Stimulated activated CD8-positive, alpha-beta memory T cell treated with anti-CD3 and anti-CD28 coated beads, Interleukin-12 subunit alpha, Interleukin-12 subunit beta, amount 100 ng/mL, for 4 hours (primary cell): ENCODE measurements around the gene MAVS.

ENCODE experiments used
- DNase-seq: peaks from one replicate; pipeline ENCODE4 v3.0.0-alpha.2; 2020; ENCODE audit warnings: low read depth

Gene MAVS

DNA sequence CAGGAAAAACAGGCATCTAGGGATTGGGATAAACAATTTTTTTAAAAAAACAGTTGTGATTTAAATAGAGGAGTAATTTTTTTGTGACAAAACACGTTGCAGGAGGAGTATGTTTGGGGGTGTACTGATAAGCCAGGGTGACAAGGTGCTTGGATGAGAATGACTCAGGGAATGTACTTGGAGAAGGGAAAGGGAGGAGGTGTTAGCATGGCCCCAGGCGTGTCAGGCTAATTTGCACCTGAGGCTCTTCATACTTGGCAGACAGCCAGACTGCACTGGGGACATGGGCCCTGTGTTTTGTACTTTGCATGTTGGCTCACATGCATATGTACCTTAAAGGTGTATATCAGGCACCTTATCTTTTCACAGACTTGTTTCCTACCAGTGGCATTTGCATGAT, 65.3 kb downstream of the MAVS start:
- no peak for DNase-seq

GRCh38 chr20:3914446-3914845, 67.8 kb downstream of the MAVS start:
- no peak for DNase-seq

DNA sequence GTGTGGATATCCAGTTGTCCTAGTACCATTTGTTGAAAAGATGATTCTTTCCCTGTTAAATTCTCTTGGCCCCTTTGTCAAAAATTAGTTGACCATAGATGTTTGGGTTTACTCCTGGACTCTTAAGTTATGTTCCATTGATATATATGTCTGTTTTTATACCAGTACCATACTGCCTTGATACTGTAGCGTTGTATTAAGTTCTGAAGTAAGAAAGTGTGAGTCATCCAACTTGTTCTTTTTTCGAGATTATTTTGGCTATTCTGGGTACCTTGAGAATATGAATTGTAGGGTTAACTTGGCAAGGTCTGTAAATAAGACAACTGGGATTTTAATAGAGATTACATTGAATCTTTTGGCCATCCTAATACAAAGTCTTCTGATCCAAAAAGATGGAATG, 69.1 kb downstream of the MAVS start:
- DNase-seq: no peak

DNA sequence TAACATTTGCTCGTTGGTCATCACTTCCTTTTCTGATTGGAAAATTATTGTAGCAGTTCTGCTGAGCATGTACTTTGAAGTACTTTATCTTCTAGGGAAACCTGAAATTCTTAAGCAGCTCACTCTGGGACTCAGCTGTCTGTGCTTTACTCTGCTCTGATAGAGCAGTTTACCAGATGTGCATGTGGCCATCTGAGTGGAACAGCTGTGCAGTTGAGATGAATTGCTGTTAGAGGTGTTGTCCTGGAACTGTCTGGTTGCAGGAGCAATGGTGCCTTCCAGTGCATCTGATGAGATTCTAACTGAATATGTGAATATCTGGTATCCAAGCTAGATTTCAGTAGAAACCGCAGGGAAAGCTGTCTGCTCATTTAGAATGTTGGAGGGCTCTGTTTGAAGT, 69.7 kb downstream of the MAVS start:
- no peak for DNase-seq

GRCh38 chr20:3919352-3919751, 72.7 kb downstream of the MAVS start:
- no peak for DNase-seq

DNA sequence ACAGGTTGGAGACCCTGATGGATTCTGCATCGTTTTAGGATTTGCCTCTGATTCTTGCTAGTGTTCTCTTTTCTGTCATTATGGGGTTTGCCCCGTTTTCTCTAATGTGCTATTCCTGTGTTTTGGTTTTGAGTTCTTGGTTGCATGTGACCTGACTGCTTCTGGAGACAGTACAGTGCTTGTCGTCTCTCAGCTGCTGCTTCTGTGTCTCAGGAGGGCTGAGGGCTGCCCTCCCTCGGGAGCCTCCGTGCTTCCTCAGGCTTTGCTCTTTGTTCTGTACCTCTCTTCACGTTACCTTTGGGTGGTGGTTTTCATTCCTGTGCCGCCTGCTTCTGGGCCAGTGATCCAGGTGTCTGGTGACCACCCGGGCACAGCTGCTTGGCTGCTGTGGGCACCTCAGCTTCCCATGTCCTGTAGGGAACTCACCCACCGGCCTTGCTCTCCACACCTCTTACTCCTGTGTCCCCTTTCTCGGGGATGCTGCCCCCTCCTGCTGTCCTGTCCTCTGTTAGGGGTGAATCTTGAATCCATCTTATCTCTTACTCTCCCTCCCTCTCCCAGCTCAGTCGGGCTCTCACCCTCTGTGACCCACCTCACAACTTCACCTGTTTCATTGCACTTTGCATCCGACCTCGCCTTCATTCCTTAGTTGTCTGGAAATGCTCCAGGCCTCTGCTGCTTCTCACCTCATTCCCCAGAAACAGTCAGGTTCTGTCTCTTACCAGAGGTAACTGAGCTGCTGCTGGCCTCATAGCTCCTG, 75.8 kb downstream of the MAVS start:
- DNase-seq: no peak

GRCh38 chr20:3922983-3923339, 76.3 kb downstream of the MAVS start:
- no peak for DNase-seq

DNA sequence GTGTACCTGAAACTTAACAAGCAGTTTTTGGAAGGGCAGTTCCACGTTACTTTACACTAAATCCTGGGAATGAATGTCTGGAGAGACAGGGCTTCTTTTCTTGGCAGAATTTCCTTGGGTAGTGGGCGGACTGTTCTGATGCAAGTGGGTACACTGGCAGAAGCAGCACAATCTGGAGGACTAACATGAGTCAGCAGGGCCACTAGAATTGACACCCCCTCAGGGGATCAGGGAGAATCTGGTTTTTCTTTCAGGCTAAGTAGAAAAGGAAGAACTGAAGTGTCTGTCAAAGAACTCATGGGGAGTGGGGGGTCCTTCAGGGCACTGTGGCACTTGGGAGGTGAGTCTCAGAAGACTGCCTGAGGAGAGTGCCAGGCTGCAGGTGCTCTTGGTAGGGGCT, 77.2 kb downstream of the MAVS start:
- no peak for DNase-seq

DNA sequence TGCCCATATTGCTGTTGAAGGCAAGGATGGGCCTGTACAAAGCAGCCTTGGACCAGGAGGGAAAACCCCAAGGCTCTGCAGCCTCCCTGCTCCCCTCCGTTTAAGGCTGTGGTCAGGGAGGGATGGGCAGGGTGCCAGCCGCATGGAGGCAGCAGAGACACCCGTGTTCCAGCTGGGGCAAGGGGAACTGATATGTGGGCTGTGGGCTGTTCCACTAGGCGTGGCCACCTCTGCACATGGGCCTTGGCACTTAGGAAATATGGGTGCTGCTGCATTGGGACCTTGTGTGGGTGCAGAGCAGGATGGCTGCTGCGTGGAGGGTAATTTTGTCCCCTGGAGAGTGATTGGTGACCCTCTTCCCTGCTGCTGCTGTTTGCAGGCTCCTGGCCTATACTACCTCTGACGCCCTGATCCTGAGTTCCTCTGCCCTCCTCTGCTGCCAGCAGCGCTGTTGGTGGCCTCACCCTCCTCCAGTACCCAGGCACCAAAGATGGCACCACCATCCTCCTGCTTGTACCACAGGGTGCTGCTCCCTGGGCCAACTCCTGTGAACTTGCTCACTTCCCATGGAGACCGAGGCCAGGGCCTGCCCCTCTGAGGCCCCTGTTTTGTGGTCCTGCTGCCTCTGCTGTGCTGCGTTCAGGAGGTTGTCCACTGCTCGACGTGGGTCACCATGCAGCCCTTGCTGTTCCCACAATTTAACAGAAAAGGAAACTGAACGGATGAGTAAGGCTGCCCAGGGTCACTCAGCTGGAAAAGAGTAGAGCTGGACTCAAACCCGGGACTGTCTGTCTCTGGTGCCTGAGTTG, 77.9 kb downstream of the MAVS start:
- DNase-seq: no peak

- no peak for DNase-seq
These were observed 78.6 kb downstream of the MAVS start for GRCh38 chr20:3925113-3925695.
